ENCODE data around the gene RIMKLB. TPM values are rescaled to one million over a fixed set of nuclear protein-coding genes. Genes with fewer than 3 reads are reported as not detected.
A peak's percentile ranks its signal among the peaks of the same experiment; 100 is the strongest.

RIMKLB gene
- total and polyA plus RNA-seq, 2 of the 8 experiments (the other 6 are each of a cell fraction or from before 2014, with no cell fraction given) = 37.8 to 78.2 TPM

- Histone ChIP-seq H4K5ac (ENCODE audit: insufficient read length, low read depth, low read length) (peak overlapping the region; percentile 75), H2BK12ac (ENCODE audit: low read depth, low read length) (no peak overlapping the region; the same call in 1 of the 2 replicates), H4K91ac (replicated peaks; ENCODE audit: insufficient read length, low read length) (peak overlapping the region; percentile 81), H3K18ac (ENCODE audit: extremely low read depth, low read length) (peak overlapping the region; percentile 82), H3K36me3 (ENCODE audit: control insufficient read depth in 2 of 4, insufficient read depth in 4 of 4, low read length in 3 of 4) (no peaks in the 10 kb centered on the region), H2BK20ac (ENCODE audit: low read length) (0 out of 2 replicates have a peak overlapping the region, but pooled peaks have one; percentile 6), H3K27me3 (replicated peaks in 1 of 4; ENCODE audit: control insufficient read depth in 3 of 4, extremely low read depth in 1 of 4, insufficient read depth in 3 of 4, low read length in 3 of 4) (no peaks in the 10 kb centered on the region), H3K9me3 (ENCODE audit: insufficient read depth in 2 of 2, low read depth in 1 of 2, low read length in 1 of 2) (no peaks in the 10 kb centered on the region), H2AK5ac (ENCODE audit: low read depth, low read length) (no peak overlapping the region), H4K8ac (ENCODE audit: extremely low read depth, insufficient read depth, low read length) (no peak overlapping the region), H2BK15ac (ENCODE audit: low read length) (no peak overlapping the region; the same call in 1 of the 2 replicates), H4K20me1 (replicated peaks in 1 of 2; ENCODE audit: control insufficient read depth in 1 of 2, insufficient read depth in 2 of 2, low read length in 2 of 2) (no peaks in the 10 kb centered on the region), H3K4me2 (ENCODE audit: insufficient read depth in 1 of 2, low read depth in 2 of 2, low read length in 2 of 2) (no peak overlapping the region), H3K14ac (ENCODE audit: insufficient read length) (no peak overlapping the region), H3K9ac (replicated peaks in 1 of 4; ENCODE audit: extremely low read depth in 1 of 4, low read depth in 3 of 4, low read length in 3 of 4) (no peak overlapping the region), H3K56ac (replicated peaks; ENCODE audit: insufficient read length, low read depth, low read length) (no peak overlapping the region), H3K23me2 (ENCODE audit: low read depth, low read length) (no peaks in the 10 kb centered on the region; the same call in 1 of the 2 replicates), H3K4me3 (ENCODE audit: extremely low read depth in 1 of 4, insufficient read depth in 2 of 4, low read depth in 3 of 4, low read length in 4 of 4) (no peak overlapping the region), H3K79me1 (ENCODE audit: low read depth, low read length) (no peaks in the 10 kb centered on the region), H3K4ac (replicated peaks; ENCODE audit: insufficient read length, low read depth, low read length) (no peak overlapping the region), H2BK5ac (ENCODE audit: low read depth, low read length) (peak overlapping the region; percentile 81; the same call in 1 of the 2 replicates), H3K23ac (ENCODE audit: insufficient read length) (no peak overlapping the region), H2BK120ac (replicated peaks; ENCODE audit: low read depth, low read length) (peak overlapping the region; percentile 95), H3K27ac (ENCODE audit: low read depth, low read length) (no peak overlapping the region), H3K4me1 (replicated peaks in 1 of 4; ENCODE audit: control insufficient read depth in 3 of 4, insufficient read depth in 4 of 4, low read length in 3 of 4) (peaks cover 3 to 16% (median 14%) of the 10 kb centered on the region in 4 experiments; a peak in 6 of 7 replicates), H3K79me2 (ENCODE audit: control insufficient read depth in 1 of 2, insufficient read depth in 2 of 2, low read length in 2 of 2) (no peaks in the 10 kb centered on the region), H2AFZ (ENCODE audit: low read length) (no peak overlapping the region)
- no peak for FAIRE-seq
- ChIA-PET POLR2A (ENCODE audit: partially characterized antibody) (interaction anchor here (0.8 to 10.4 kb wide), 4 partner anchors 21 to 118 kb away, joined by 3 to 211 read pairs (median 15); partner anchors contain the start of genes PHC1 and RIMKLB), CTCF (ENCODE audit: partially characterized antibody) (interaction anchor here (0.6 to 3.7 kb wide), 6 partner anchors 10 to 134 kb away, joined by 3 to 25 read pairs (median 4); no protein-coding TSS in a partner anchor)
- DNase-seq (ENCODE audit: low read depth in 1 of 2, low spot score in 2 of 2) = no peak
- 91% methylated on average over 3 of the region's 3 CpGs; no CpG with 5 or more reads in 1 of the 2 experiments for WGBS, 2 experiments (ENCODE audit: extremely low coverage in 1 of 2, insufficient coverage in 1 of 2, insufficient read length in 1 of 2, insufficient replicate concordance in 2 of 2, low coverage in 1 of 2, low lambda C conversion rate in 2 of 2, missing lambda C conversion rate in 1 of 2)
- TF ChIP-seq GABPA (IDR thresholded peaks at IDR 0.05; ENCODE audit: borderline replicate concordance, insufficient read depth, low read length) (no peak), TEAD4 (IDR thresholded peaks at IDR 0.05; ENCODE audit: low read depth, low read length) (no peak)
These were observed 118.8 kb downstream of the RIMKLB start for GRCh38 chr12:8816448-8817050.

All from H1 (cell line).